ENCODE data around the gene PARD3B.

The PARD3B gene

GRCh38 chr2:204544961-204545860 is at the start of gene PARD3B:
Gene PARD3B, plus strand, starts transcription at chr2:204545475. Its CDS starts 525 bp downstream, at chr2:204546000.
- DNase-seq (ENCODE audit: low read depth in 3 of 3, low spot score in 1 of 3): peak in 1 of 3 donors; percentile 7

GRCh38 chr2:204496779-204497178 is 48.5 kb upstream of the PARD3B start:
- DNase-seq (ENCODE audit: low read depth in 3 of 3, low spot score in 1 of 3): no peak

GRCh38 chr2:204497855-204498254 is 47.4 kb upstream of the PARD3B start:
- no peak for DNase-seq (ENCODE audit: low read depth in 3 of 3, low spot score in 1 of 3)

- DNase-seq (ENCODE audit: low read depth in 3 of 3, low spot score in 1 of 3): no peak
Measured at GRCh38 chr2:204498291-204498690, 47.0 kb upstream of the PARD3B start.

- no peak for DNase-seq (ENCODE audit: low read depth in 3 of 3, low spot score in 1 of 3)
Measured at GRCh38 chr2:204503869-204504268, 41.4 kb upstream of the PARD3B start.

- DNase-seq (ENCODE audit: low read depth in 3 of 3, low spot score in 1 of 3): no peak
Measured at GRCh38 chr2:204504594-204504993, 40.7 kb upstream of the PARD3B start.

- no peak for DNase-seq (ENCODE audit: low read depth in 3 of 3, low spot score in 1 of 3)
Measured at GRCh38 chr2:204505488-204505887, 39.8 kb upstream of the PARD3B start.

GRCh38 chr2:204505946-204506345 is 39.3 kb upstream of the PARD3B start:
- no peak for DNase-seq (ENCODE audit: low read depth in 3 of 3, low spot score in 1 of 3)

- DNase-seq (ENCODE audit: low read depth in 3 of 3, low spot score in 1 of 3): no peak
Measured at GRCh38 chr2:204507636-204508035, 37.6 kb upstream of the PARD3B start.

GRCh38 chr2:204510709-204511420 is 34.4 kb upstream of the PARD3B start:
- no peak for DNase-seq (ENCODE audit: low read depth in 3 of 3, low spot score in 1 of 3)

GRCh38 chr2:204514439-204514838 is 30.8 kb upstream of the PARD3B start:
- DNase-seq (ENCODE audit: low read depth in 3 of 3, low spot score in 1 of 3): no peak

- no peak for DNase-seq (ENCODE audit: low read depth in 3 of 3, low spot score in 1 of 3)
Measured at GRCh38 chr2:204515416-204515815, 29.9 kb upstream of the PARD3B start.

GRCh38 chr2:204517154-204517553 is 28.1 kb upstream of the PARD3B start:
- DNase-seq (ENCODE audit: low read depth in 3 of 3, low spot score in 1 of 3): no peak

- no peak for DNase-seq (ENCODE audit: low read depth in 3 of 3, low spot score in 1 of 3)
Measured at GRCh38 chr2:204529795-204530463, 15.3 kb upstream of the PARD3B start.

GRCh38 chr2:204530464-204530805 is 14.8 kb upstream of the PARD3B start:
- no peak for DNase-seq (ENCODE audit: low read depth in 3 of 3, low spot score in 1 of 3)

GRCh38 chr2:204533629-204534370 is 11.5 kb upstream of the PARD3B start:
- no peak for DNase-seq (ENCODE audit: low read depth in 3 of 3, low spot score in 1 of 3)

GRCh38 chr2:204535356-204535755 is 9.9 kb upstream of the PARD3B start:
- DNase-seq (ENCODE audit: low read depth in 3 of 3, low spot score in 1 of 3): no peak

GRCh38 chr2:204535764-204536163 is 9.5 kb upstream of the PARD3B start:
- no peak for DNase-seq (ENCODE audit: low read depth in 3 of 3, low spot score in 1 of 3)

GRCh38 chr2:204538182-204539018 is 6.9 kb upstream of the PARD3B start:
- DNase-seq (ENCODE audit: low read depth in 3 of 3, low spot score in 1 of 3): no peak

- no peak for DNase-seq (ENCODE audit: low read depth in 3 of 3, low spot score in 1 of 3)
Measured at GRCh38 chr2:204539019-204539385, 6.3 kb upstream of the PARD3B start.
